HG03342 (cell line): ENCODE measurements around the gene CHD9NB.
"Not testable (repeated sequence)": the region's sequence is repeated elsewhere in the genome, so short reads cannot be mapped to it uniquely, and the experiment has no call there.

ENCODE experiments used
- ATAC-seq: cut with Tn5 transposase; IDR thresholded peaks from one replicate; pipeline ENCODE4 v1.9.1; 2021; ENCODE audit warnings: mild to moderate bottlenecking, moderate library complexity; ENCODE audit not compliant: unreplicated experiment

CHD9NB gene

GRCh38 chr16:53058441-53058840 is 5.7 kb upstream of the CHD9NB start:
- no peak for ATAC-seq

DNA sequence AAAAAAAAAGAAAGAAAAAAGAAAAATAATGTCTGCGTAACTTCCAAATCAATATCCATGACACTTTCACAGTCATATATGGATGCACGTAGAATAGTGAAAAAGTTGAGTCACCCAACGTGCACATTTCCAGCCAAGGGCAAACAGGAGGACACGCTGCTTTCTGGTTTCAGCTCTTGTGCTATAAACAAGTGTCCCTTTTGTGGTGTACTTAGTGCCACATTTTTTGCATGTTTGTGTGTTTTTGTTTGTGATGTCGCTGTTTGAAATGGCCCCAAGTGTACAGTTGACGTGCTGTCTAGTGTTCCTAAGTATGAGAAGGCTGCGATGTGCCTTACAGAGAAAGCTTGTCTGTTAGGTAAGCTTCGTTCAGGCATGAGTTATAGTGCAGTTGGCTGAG is 5.0 kb upstream of the CHD9NB start:
- ATAC-seq, result no peak

DNA sequence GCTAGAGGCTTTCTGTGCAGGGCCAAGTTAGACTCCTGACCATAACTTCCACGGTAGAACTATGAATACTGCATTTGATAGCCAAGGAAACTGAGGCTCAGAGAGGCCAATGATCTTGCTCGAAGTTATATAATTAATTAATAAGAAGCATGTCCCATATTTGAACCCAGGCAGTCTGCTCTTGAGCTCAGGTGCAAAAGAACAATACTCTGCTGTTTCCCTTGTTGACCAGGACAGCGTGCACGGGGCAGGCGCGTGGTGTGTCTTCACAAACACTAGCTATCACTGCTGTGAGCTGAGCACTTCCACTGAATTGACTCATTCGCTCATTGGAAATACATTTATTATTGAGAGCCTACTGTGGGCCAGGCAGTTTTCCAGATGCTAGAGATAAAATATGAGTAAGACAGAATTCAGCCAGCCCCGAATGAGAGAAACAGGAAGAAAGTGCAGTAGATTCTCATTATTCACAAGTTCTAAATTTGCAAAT is 3.7 kb upstream of the CHD9NB start:
- no peak for ATAC-seq

- no peak for ATAC-seq
These were observed 3.1 kb upstream of the CHD9NB start for GRCh38 chr16:53055541-53056391.

- ATAC-seq, result peak; percentile 83
These were observed 2.2 kb upstream of the CHD9NB start, which contains the start of gene CHD9 for GRCh38 chr16:53054670-53055485. Gene CHD9 (plus strand): TSS chr16:53054991. CDS start chr16:53156090, 101,099 bp downstream.

DNA sequence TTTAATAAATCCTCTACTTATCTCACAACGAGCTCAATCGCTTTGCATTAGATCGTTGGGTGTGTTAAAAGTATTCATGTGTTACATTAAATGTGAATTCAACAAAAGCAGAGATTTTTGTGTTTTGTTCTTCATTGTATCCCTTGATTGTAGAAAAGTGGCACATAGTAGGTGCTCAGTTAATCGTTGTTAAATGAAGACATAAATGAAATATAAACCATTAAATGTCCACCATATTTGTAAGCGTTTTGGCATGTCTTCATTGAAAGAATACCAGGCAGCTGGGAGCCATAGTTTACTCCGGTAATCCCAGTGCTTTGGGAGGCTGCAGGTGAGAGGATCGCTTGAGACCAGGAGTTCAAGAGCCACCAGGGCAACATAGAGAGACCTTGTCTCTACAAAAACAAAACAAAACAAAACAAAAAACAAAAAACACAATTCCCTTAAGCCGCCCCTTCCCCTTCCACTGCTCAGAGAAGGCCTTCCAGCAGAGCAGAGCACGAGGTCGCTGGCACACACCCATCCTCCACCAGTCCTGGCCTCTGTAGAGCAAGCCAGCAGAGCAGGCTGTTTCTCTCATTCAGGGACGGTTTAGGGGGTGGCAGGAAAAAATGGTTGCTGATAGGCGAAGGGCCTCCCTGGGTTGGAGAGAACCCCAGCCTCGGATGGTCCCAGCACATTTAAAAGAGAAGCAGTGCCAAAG is 1.4 kb upstream of the CHD9NB start:
- peak; percentile 39 for ATAC-seq

DNA sequence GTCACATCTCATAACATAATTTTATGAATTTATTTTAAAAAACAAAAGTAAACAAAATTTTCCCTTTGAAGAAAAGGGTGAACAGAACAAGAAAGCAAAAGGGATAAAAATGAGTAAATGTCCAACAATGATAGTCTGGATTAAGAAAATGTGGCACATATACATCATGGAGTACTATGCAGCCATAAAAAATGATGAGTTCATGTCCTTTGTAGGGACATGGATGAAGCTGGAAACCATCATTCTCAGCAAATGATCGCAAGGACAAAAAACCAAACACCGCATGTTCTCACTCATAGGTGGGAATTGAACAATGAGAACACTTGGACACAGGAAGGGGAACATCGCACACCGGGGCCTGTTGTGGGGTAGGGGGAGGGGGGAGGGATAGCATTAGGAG is 1.4 kb downstream of the CHD9NB start:
- ATAC-seq, result not testable (repeated sequence)

DNA sequence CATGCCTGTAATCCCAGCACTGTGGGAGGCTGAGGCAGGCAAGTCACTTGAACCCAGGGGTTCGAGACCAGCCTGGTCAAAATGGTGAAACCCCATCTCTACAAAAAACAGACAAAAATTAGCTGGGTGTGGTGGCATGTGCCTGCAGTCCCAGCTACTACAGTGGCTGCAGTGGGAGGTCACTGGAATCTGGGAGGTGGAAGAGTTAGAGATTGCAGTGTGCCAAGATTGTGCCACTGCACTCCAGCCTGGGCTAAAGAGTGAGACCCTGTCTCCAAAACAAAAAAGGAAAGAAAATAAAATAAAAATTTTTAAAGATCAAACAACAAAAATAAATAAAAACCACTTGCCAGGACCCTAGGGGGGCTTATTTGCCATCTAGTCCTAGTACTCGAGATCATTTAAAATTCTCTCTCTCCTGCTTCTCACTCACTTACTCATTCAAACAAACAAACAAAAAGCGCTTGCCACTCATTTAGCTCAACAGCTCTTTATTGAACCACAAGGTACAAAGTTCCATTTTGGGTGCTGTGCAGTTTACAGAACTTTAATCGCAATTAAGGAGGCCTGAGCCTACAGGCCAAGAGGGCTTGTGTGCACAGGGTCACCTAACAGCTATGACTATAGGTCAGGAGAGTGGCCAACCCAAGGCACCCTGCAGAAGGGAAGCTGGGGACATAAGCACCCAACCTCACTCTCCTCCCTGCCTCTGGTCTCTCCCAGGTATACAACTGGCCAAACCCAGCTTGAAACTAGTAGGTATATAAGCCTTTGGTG is 4.4 kb downstream of the CHD9NB start:
- ATAC-seq, result no peak

DNA sequence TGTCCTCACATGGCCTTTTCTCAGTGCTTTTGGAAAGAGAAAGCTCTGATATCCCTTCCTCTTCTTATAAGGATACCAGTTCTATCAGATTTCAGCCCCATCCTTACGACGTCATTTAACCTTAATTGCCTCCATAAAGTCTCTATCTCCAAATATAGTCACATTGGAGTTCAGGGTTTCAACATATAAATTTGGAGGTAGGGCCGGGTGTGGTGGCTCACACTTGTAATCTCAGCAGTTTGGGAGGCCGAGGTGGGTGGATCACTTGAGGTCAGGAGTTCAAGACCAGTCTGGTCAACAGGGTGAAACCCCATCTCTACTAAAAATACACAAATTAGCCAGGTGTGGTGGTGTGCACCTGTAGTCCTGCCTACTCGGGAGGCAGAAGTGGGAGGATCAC is 5.2 kb downstream of the CHD9NB start:
- not testable (repeated sequence) for ATAC-seq

- ATAC-seq, result no peak
These were observed 7.1 kb downstream of the CHD9NB start for GRCh38 chr16:53045341-53046220.

DNA sequence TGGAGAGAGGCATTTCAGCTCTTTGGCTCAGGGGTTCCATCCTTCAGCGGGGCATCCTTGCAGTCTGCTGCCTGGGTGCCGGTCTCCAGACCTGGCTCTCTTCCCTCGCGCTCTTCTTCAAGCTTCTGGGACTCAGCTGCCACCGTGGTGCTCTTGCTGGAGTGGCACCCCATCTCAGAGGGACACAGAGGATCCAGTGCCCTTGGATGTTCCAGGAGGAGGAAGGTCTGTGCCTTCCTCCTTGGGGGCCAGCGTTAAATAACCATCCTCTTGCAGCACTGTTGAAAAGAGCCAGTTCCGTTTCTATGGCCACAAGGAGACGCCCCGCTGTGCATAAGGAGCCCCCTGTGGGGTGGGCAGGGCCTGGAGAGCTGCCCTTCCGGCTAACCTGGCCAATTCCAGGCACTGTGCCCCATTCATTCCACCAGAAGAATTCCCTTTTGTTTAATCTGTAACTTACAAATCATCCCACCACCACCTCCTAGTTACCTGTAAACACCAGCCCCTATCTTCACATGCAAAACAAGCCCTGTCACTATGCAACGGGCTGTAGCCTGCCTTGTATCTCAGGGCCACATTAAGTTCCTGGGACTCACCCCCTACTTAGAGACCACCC is 8.6 kb downstream of the CHD9NB start:
- no peak for ATAC-seq

GRCh38 chr16:53043428-53043831 is 9.3 kb downstream of the CHD9NB start:
- ATAC-seq, result no peak

DNA sequence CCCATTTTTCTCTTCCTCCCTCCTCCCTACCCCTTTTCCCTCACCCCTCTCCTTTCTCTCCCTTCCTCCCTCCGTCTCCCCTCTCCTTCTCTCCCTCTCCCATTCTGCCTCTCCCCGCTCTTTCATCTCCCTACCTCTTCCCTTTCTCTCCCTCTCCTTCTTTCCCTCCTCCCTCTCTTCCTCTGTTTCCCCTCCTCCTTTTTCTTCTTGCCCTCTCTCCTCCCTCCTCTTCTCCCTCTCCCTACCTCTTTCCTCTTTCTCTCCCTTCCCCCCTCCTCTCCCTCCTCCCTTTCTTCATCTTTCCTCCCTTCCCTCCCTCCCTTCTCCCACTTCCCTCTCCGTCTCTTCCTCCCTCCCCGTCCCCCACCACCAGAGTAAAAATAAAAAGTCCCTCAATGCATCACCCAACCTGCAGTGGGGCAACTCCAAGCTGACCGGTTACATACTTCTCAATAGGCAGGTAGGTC is 10.4 kb downstream of the CHD9NB start:
- no peak for ATAC-seq

GRCh38 chr16:53041320-53042051 is 11.2 kb downstream of the CHD9NB start:
- ATAC-seq, result peak; percentile 51

DNA sequence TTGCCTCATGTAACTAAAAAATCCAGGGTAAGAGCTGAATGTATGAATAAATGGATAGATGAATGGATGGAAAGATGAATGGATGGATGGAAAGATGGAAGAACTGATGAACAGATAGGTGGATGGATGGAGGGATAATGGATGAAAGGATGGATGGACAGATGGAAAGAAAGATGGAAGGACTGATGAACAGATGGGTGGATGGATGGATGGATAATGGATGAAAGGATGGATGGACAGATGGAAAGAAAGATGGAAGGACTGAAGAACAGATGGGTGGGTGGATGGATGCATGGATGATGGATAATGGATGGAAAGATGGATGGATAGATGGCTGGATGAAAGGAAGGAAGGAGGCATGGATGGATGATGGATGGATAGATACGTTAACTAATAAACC is 11.9 kb downstream of the CHD9NB start:
- ATAC-seq, result no peak

GRCh38 chr16:53036711-53037110 is 16.0 kb downstream of the CHD9NB start:
- not testable (repeated sequence) for ATAC-seq

- ATAC-seq, result no peak
These were observed 16.6 kb downstream of the CHD9NB start for GRCh38 chr16:53036066-53036465.
